ENCODE data around the gene FOXP2.
"Not testable (repeated sequence)": the region's sequence is repeated elsewhere in the genome, so short reads cannot be mapped to it uniquely, and the experiment has no call there.

Gene FOXP2

DNA sequence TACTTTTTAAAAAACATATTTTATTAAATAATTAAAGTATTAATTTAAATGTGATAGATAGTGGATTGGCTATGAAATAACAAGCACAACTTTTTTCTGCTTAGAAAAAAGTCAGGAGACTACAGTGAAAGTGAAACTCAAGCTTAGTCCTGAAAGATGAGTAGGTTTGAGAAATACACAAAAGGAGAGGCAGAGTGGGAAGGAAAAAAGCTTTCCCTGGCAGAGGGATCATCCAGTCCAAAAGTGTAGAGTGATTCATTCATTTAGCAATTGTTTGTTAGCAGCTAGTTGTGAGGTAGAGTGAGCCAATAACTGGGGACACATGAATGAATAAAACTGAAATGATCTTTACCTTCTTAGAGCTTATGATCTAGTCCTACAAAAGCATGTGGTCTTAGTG lies 93.5 kb downstream of the FOXP2 start:
- no peaks in the 10 kb centered on the region for H3K4me1 Mint-ChIP-seq
- no peak for ATAC-seq
- DNase-seq (ENCODE audit: low spot score in 2 of 2), result no peak
- H3K36me3 Mint-ChIP-seq, result no peaks in the 10 kb centered on the region
- H3K9me3 Mint-ChIP-seq, result no peaks in the 10 kb centered on the region
- no peak overlapping the region for H3K27ac Mint-ChIP-seq
- H3K4me3 Mint-ChIP-seq, result no peak overlapping the region

DNA sequence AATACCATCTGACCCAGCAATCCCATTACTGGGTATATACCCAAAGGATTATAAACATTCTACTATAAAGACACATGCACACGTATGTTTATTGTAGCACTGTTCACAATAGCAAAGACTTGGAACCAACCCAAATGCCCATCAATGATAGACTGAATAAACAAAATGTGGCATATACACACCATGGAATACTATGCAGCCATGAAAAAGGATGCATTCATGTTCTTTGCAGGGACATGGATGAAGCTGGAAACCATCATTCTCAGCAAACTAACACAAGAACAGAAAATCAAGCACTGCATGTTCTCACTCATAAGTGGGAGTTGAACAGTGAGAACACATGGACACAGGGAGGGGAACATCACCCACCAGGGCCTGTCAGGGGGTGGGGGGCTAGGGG lies 96.2 kb downstream of the FOXP2 start:
- not testable (repeated sequence) for ATAC-seq; H3K9me3 Mint-ChIP-seq; DNase-seq (ENCODE audit: low spot score in 2 of 2); H3K27ac Mint-ChIP-seq; H3K4me1 Mint-ChIP-seq; H3K4me3 Mint-ChIP-seq; H3K36me3 Mint-ChIP-seq

DNA sequence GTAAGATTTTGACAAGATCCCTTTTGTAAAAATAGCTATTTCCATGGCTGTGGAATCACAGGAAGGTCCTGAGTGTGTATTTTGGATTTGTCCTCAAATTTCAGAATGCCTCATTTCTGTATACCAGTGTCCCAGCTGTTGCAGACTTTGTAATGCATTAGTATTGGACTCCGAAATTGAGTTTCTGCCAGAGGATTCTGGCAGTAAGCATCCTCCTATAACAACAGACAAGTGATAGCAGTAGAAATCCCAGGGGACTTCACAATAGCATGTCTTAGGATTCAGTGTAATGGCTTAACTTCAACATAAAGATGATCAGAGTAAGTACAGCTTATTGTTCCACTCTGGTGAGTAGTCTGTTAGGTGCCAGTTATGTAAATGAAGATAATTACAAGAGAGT lies 104.6 kb downstream of the FOXP2 start:
- no peaks in the 10 kb centered on the region for H3K36me3 Mint-ChIP-seq
- DNase-seq (ENCODE audit: low spot score in 2 of 2) (no peak), ATAC-seq (no peak)
- no peaks in the 10 kb centered on the region for H3K4me1 Mint-ChIP-seq
- no peaks in the 10 kb centered on the region for H3K9me3 Mint-ChIP-seq
- H3K27ac Mint-ChIP-seq, result no peak overlapping the region
- H3K4me3 Mint-ChIP-seq, result no peak overlapping the region

DNA sequence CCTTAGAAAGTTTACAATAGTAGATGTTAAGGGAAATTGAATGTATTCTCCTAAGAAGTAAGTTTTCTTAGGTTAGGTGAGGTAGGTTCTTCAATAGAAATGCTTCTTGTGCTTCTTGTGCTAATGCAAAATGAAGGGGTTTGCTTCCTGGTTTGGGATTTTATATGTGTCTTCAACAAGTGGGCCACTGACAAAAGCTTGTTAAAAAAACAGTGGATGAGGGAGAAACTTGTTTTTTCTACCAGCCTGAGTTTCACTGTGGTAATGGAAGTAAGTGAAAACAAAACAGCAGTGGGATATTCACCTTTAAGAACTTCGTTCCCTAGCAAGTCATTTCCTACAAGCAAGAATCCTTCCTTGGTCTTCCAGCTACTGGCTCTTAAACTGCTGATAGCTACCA lies 107.5 kb downstream of the FOXP2 start:
- ATAC-seq (no peak), DNase-seq (ENCODE audit: low spot score in 2 of 2) (no peak)
- H3K9me3 Mint-ChIP-seq, result no peaks in the 10 kb centered on the region
- no peaks in the 10 kb centered on the region for H3K36me3 Mint-ChIP-seq
- H3K4me3 Mint-ChIP-seq, result no peak overlapping the region
- H3K4me1 Mint-ChIP-seq, result no peaks in the 10 kb centered on the region
- H3K27ac Mint-ChIP-seq, result no peak overlapping the region

DNA sequence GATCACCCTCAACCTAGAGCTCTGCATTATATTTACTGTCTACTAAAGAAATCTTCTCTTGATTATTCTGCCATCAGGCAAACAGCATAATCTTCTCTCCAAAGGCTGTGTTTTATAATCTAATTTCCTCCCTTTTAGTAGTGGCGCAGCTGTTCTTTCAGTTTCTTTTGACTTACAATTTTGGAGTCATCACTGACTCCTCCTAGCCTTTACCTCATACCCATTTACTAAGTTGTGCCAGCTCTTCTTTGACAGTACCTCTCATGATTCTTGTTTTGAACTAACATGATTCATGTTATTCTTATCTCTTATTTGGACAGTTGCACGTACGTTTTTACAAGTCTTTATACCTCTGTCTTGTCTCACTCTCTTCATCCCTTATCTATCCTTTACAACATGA lies 113.0 kb downstream of the FOXP2 start:
- no peaks in the 10 kb centered on the region for H3K4me1 Mint-ChIP-seq
- no peak overlapping the region for H3K27ac Mint-ChIP-seq
- DNase-seq (ENCODE audit: low spot score in 2 of 2), result no peak
- no peak for ATAC-seq
- no peaks in the 10 kb centered on the region for H3K9me3 Mint-ChIP-seq
- no peak overlapping the region for H3K4me3 Mint-ChIP-seq
- H3K36me3 Mint-ChIP-seq, result no peaks in the 10 kb centered on the region

DNA sequence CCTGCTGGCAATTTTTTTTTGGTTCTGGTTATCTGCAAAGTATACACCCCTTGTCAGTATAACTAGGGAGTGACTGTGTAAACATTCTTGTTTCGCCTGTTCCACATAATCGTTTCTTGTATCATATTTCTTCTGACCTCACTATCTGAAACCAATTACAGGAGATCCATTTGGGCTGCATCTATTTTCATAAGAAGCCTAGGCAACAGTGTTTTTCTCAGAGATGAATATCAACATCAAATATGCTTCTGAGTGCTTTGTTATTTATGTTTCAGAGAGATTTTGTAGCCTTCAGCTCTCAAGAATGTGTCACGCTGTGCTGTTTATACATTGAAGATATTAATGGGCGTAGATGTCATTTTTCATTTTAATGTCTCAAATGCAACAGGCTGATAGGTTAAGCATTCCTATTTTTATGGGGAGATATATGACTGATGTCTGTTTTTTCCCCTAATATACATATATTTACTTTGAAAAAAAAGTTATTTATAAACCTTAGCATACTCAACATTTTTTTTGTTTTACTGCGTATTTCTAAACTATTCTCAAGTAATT lies 115.5 kb downstream of the FOXP2 start:
- ATAC-seq (no peak), DNase-seq (ENCODE audit: low spot score in 2 of 2) (no peak)
- H3K36me3 Mint-ChIP-seq, result no peaks in the 10 kb centered on the region
- H3K4me3 Mint-ChIP-seq, result no peak overlapping the region
- H3K4me1 Mint-ChIP-seq, result no peaks in the 10 kb centered on the region
- H3K9me3 Mint-ChIP-seq, result no peaks in the 10 kb centered on the region
- no peak overlapping the region for H3K27ac Mint-ChIP-seq

DNA sequence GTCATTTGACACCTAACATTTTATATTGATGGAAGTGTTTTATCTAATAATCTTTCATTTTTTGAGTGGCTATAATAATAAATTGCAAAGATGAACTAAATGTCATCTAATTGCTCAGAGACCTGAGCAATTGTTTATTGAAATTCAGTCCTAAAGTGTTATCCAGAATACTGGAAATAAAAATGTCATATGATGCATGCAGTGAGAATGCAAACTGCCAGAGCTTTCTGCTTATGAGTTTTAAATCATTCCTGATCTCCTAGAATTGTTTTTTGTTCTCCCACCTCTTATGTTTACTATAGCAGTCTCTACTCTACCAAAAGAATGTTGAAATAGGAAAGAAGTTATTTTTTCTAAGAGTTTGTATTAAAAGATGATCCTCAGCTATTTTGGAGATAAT lies 116.7 kb downstream of the FOXP2 start:
- Mint-ChIP-seq H3K36me3 (no peaks in the 10 kb centered on the region), H3K4me1 (no peaks in the 10 kb centered on the region), H3K9me3 (no peaks in the 10 kb centered on the region), H3K27ac (no peak overlapping the region), H3K4me3 (no peak overlapping the region)
- DNase-seq (ENCODE audit: low spot score in 2 of 2) (no peak), ATAC-seq (no peak)

DNA sequence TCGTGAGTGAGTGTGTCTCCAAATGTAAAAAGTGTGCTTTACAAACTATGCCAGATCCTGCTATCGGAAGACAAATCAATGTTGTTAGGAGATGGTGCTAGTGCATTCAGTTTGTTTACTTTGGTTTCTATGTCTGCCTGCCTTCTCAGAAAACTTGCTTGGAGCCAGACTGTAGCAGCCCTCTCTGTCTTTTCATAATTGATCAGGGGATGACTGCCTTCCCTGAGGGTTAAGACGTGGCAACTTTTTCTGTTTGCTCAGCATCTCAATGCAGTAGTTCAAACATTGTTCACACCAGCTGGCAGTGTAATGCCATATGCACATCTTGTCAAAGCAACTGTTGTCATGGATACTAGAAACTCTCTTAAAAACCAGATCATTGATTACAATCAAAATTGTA lies 118.5 kb downstream of the FOXP2 start:
- no peak for ATAC-seq
- no peaks in the 10 kb centered on the region for H3K36me3 Mint-ChIP-seq
- no peaks in the 10 kb centered on the region for H3K9me3 Mint-ChIP-seq
- no peak for DNase-seq (ENCODE audit: low spot score in 2 of 2)
- no peak overlapping the region for H3K4me3 Mint-ChIP-seq
- H3K4me1 Mint-ChIP-seq, result no peaks in the 10 kb centered on the region
- H3K27ac Mint-ChIP-seq, result no peak overlapping the region

DNA sequence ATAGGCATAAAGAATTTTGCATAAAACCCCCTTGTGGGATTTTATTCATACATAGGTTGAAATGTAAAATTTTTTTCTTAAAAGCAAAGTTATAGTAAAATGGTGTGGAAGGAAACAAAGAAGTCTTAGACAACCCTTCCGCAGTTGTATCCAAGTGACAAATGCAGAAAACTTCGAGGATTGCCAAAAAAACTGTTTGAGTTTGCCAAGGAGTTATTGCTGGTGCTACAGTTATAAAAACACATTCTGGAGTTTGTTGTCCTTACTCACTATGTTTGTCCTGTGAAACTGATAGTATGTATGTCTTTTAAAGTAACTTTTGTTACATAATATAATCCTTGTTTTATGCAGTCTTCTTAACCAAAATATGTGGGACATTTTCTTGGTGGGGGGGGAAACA lies 120.3 kb downstream of the FOXP2 start:
- no peak for DNase-seq (ENCODE audit: low spot score in 2 of 2)
- Mint-ChIP-seq H3K4me3 (no peak overlapping the region), H3K36me3 (no peaks in the 10 kb centered on the region), H3K9me3 (no peaks in the 10 kb centered on the region), H3K4me1 (no peaks in the 10 kb centered on the region), H3K27ac (no peak overlapping the region)
- ATAC-seq, result no peak

DNA sequence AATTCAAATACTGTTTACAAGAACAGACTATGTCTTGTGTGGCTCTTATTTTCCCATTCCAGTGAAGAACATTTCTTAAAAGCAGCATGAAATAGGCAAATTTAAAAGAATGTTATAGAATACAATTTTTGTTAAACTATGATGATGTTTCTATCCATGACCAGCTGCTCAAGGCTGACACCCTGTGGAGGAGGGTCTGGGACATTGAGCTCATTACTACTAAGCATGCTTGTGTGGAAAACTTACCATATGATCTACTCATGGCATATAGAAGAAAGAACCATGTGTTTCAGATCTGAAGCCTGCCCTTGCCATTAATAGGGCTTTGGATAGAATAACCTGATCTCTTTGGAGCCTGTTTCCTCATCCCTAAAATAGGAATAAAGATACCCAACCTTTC lies 125.0 kb downstream of the FOXP2 start:
- Mint-ChIP-seq H3K4me3 (no peak overlapping the region), H3K36me3 (no peaks in the 10 kb centered on the region), H3K4me1 (no peaks in the 10 kb centered on the region), H3K9me3 (no peaks in the 10 kb centered on the region), H3K27ac (no peak overlapping the region)
- no peak for DNase-seq (ENCODE audit: low spot score in 2 of 2)
- ATAC-seq, result no peak

DNA sequence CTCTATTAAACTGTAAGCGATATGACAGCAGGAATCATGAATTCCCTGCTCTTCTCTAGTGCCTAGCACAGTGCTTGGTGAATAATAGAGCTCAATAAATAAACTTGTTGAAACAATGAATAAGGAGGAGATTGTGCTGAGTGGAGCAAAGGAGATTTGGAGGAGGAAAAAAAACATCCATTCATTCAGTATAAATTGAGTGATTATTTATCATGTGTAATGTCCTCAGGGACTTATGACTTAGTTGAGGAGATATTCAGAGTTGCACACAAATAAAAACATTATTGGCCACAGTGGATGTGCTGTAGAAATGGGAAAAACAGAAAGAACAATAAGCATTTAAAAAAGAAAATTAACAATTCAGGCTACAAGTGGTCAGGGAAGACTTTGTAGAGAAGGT lies 125.7 kb downstream of the FOXP2 start:
- Mint-ChIP-seq H3K36me3 (no peaks in the 10 kb centered on the region), H3K27ac (no peak overlapping the region), H3K9me3 (no peaks in the 10 kb centered on the region), H3K4me1 (no peaks in the 10 kb centered on the region), H3K4me3 (no peak overlapping the region)
- ATAC-seq (no peak), DNase-seq (ENCODE audit: low spot score in 2 of 2) (no peak)

DNA sequence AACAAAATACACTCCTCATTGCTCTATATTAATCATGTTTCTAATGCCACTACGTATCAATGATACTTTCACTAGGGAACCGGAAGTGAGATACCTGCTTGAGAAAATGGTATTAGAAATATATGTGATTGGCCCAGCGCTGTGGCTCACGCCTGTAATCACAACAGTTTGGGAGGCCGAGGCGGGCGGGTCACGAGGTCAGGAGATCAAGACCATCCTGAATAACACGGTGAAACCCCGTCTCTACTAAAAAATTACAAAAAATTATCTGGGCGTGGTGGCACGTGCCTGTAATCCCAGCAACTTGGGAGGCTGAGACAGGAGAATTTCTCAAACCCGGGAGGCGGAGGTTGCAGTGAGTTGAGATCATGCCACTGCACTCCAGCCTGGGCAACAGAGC lies 132.7 kb downstream of the FOXP2 start:
- not testable (repeated sequence) for H3K4me3 Mint-ChIP-seq; H3K27ac Mint-ChIP-seq; H3K9me3 Mint-ChIP-seq; H3K36me3 Mint-ChIP-seq; H3K4me1 Mint-ChIP-seq; ATAC-seq; DNase-seq (ENCODE audit: low spot score in 2 of 2)

DNA sequence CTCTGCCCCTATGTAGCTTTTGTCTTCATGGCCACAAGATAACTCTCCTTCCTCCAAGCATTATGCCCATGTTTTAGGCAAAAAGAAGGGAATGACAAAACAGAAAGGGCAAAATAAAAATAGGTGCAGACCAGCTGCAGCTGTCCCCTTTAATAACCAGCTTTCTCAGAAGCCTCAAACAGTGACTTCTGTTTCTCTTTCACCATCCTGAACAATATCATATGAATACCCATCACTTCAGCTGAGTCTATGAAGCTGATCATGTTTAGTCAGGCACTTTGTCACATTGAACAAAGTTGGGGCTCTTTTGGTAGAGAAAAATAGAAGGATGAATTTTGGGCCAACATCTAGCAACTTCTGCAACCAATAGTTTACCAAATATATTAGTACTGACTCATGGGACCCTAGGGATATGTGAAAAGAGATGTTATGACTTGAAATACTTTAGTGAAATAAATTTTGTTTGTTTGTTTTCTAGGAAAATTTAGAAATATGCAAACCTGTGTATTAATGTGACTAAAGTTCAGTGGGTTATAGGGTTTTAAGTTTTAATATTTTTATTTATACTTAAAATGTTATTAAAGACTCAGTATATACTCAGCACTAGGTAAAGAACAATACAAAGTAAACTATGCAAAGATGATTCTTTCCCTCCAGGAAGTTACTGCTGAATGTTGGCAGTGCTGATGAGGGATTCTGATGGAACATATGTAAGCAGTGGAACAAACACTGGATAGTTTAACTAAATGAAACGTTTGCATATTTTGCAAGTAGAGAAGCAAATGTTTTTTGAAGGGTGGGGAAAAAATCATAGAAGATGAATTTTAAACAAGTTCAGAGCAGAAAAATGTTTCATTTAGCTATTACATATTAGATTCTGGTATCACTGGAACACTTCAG lies 133.7 kb downstream of the FOXP2 start:
- H3K36me3 Mint-ChIP-seq, result no peaks in the 10 kb centered on the region
- H3K4me3 Mint-ChIP-seq, result no peak overlapping the region
- DNase-seq (ENCODE audit: low spot score in 2 of 2), result no peak
- H3K9me3 Mint-ChIP-seq, result no peaks in the 10 kb centered on the region
- ATAC-seq, result no peak
- H3K4me1 Mint-ChIP-seq, result no peaks in the 10 kb centered on the region
- H3K27ac Mint-ChIP-seq, result no peak overlapping the region

DNA sequence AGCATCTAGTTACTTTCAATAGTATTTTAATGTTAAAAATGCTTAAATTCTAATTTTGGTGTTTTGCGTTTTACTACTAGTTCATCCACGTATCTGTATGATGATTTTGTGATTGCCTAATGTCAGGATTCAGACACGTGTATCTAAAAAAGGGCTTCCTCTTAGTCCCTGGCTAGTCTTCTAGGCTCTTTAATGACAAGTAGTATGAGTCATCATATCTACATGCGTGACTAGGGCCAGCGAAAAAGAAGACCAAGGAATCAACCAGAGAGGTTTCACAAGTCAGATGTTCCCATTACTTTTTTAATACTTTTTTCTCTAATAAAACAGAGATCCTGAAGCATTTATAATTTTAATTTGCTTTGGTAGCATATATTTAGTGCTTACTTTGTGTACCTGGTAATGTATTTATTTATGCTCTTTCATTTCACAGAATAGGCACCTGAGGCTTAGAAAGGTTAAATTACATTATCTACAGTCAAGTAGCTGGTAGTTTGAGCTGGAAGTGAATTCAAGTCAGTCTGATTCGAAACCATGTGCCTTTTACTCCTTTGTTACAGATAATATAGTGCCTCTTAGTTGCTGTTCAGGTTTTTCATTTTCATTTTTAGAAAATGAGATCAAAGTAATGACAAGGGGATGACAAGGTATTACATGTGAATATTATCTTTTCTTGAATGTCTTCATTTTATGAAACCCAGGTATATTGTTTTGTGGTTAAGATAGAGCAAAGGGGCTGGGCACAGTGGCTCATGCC lies 140.3 kb downstream of the FOXP2 start:
- no peaks in the 10 kb centered on the region for H3K9me3 Mint-ChIP-seq
- H3K36me3 Mint-ChIP-seq, result no peaks in the 10 kb centered on the region
- H3K4me3 Mint-ChIP-seq, result no peak overlapping the region
- DNase-seq (ENCODE audit: low spot score in 2 of 2) (no peak), ATAC-seq (peak; percentile 52)
- H3K4me1 Mint-ChIP-seq, result no peaks in the 10 kb centered on the region
- H3K27ac Mint-ChIP-seq, result no peak overlapping the region

DNA sequence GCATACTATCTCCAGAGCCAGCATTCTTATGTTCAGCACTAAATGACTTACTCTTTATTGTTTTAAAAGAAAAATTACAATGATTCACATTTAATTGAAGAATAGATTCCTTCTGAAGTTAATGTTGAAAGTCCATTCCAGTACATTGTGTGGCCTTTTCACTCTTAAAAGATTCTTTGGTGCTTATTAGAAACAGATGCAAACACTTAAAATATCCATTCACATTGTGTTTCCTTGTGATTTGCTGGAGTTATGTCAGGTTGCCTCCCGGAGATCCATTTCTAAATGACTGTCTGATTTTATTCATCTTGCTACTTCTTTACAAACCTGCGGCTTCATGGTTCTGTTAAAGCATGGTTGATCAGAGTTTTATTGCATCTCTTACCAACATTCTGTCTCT lies 152.8 kb downstream of the FOXP2 start:
- Mint-ChIP-seq H3K9me3 (no peaks in the 10 kb centered on the region), H3K4me1 (no peaks in the 10 kb centered on the region), H3K27ac (no peak overlapping the region), H3K4me3 (no peak overlapping the region), H3K36me3 (no peaks in the 10 kb centered on the region)
- DNase-seq (ENCODE audit: low spot score in 2 of 2) (no peak), ATAC-seq (no peak)

DNA sequence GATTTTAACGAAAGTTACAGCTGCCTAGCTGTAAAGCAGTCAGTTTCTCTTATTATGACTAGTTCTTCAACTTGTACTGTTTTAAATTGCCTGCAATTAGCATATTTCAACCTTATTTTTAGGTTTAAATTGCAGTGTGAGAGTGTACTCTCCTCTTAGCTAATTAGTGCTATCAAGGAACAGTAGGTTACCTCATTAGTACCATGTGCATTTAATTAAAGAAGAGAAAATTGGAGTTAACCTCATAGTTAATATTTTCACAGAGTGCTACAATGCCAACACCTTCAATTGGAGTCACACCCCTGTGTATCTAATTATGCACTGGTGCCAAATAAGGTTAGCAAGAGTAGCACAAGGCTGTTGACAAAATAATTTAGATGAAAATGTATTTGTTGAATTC lies 154.6 kb downstream of the FOXP2 start:
- DNase-seq (ENCODE audit: low spot score in 2 of 2) (no peak), ATAC-seq (no peak)
- no peaks in the 10 kb centered on the region for H3K4me1 Mint-ChIP-seq
- no peak overlapping the region for H3K27ac Mint-ChIP-seq
- no peaks in the 10 kb centered on the region for H3K9me3 Mint-ChIP-seq
- no peak overlapping the region for H3K4me3 Mint-ChIP-seq
- no peaks in the 10 kb centered on the region for H3K36me3 Mint-ChIP-seq

All from stimulated activated effector memory CD8-positive, alpha-beta T cell treated with anti-CD3 and anti-CD28 coated beads, Interleukin-12 subunit alpha, Interleukin-12 subunit beta, amount 100 ng/mL, for 72 hours (primary cell).